Parathyroid adenoma (tissue), 2 donors: ENCODE results near the gene SLC5A3.

Experiments used
- H2AFZ ChIP-seq: fragments of 300-600 bp; sonication (generic); one replicate; pipeline ENCODE4 v1.7.0; 2017; ENCODE audit warnings: antibody characterized with exemption, mild to moderate bottlenecking
- H3K27ac ChIP-seq: fragments of 300-600 bp; sonication (generic); one replicate; pipeline ENCODE4 v1.7.0; 2017
- H3K27me3 ChIP-seq: fragments of 300-600 bp; sonication (generic); one replicate; pipeline ENCODE4 v1.7.0; 2017; ENCODE audit warnings: low read length; ENCODE audit not compliant: control insufficient read depth, insufficient read depth
- H3K36me3 ChIP-seq: fragments of 300-600 bp; sonication (generic); one replicate; pipeline ENCODE4 v1.7.0; 2017; ENCODE audit warnings: low read length; ENCODE audit not compliant: control insufficient read depth, insufficient read depth
- H3K4me1 ChIP-seq: fragments of 300-600 bp; sonication (generic); one replicate; pipeline ENCODE4 v1.7.0; 2017; ENCODE audit warnings: control low read depth
- H3K4me2 ChIP-seq: fragments of 300-600 bp; sonication (generic); one replicate; pipeline ENCODE4 v1.7.0; 2017; ENCODE audit warnings: low read length
- H3K4me3 ChIP-seq: fragments of 300-600 bp; sonication (generic); one replicate; pipeline ENCODE4 v1.7.0; 2017; ENCODE audit warnings: low read depth, low read length
- H3K79me2 ChIP-seq: fragments of 300-600 bp; sonication (generic); one replicate; pipeline ENCODE4 v1.7.0; 2017; ENCODE audit warnings: control low read depth
- H3K9ac ChIP-seq: fragments of 300-600 bp; sonication (generic); one replicate; pipeline ENCODE4 v1.7.0; 2017; ENCODE audit warnings: mild to moderate bottlenecking
- H3K9me3 ChIP-seq: fragments of 300-600 bp; sonication (generic); one replicate; pipeline ENCODE4 v1.7.0; 2017; ENCODE audit warnings: low read length; ENCODE audit not compliant: control insufficient read depth
- CTCF ChIP-seq: fragments of 300-600 bp; sonication (generic); IDR thresholded peaks from one replicate; pipeline ENCODE4 v1.7.0; 2017; ENCODE audit warnings: antibody characterized with exemption, mild to moderate bottlenecking
- donor health status: primary hyperparathyroidism.

The SLC5A3 gene

DNA sequence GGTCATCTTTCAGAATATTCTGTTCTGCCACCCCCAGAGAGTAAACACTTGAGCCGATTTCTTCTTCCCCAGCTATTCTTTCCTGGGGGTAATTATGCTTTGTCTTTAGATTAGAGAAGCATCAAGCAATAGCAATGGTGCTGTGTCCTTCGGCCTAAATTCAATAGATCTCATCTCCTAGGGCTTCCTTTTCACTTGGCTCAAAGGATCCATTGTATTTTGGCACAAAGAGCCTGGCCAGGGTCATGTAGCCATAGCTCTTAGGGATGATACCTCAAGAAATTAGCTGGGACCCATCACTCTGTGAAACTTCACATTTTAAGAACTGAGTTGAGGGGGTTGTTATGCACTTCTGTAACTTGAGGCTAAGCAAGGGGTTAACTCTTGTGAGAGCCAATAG, 27.0 kb downstream of the SLC5A3 start:
- Histone ChIP-seq H3K4me2 (no peak overlapping the region), H3K4me1 (no peaks in the 10 kb centered on the region)
- TF ChIP-seq CTCF, result no peak

GRCh38 chr21:34100790-34101189, 27.4 kb downstream of the SLC5A3 start:
- H2AFZ ChIP-seq, result no peak overlapping the region
- H3K36me3 ChIP-seq, result no peaks in the 10 kb centered on the region
- H3K4me3 ChIP-seq, result no peak overlapping the region
- no peak for TF ChIP-seq CTCF
- peaks cover 14% of the 10 kb centered on the region for H3K79me2 ChIP-seq
- no peaks in the 10 kb centered on the region for H3K4me1 ChIP-seq
- no peaks in the 10 kb centered on the region for H3K27me3 ChIP-seq
- no peak overlapping the region for H3K4me2 ChIP-seq
- no peak overlapping the region for H3K27ac ChIP-seq
- no peaks in the 10 kb centered on the region for H3K9me3 ChIP-seq
- no peak overlapping the region for H3K9ac ChIP-seq

More for the DNA sequence above, 27.0 kb downstream of the SLC5A3 start:
- H2AFZ ChIP-seq, result no peak overlapping the region
- peaks cover 14% of the 10 kb centered on the region for H3K79me2 ChIP-seq
- H3K36me3 ChIP-seq, result no peaks in the 10 kb centered on the region
- H3K9me3 ChIP-seq, result no peaks in the 10 kb centered on the region
- no peak overlapping the region for H3K4me3 ChIP-seq
- H3K9ac ChIP-seq, result no peak overlapping the region
- no peaks in the 10 kb centered on the region for H3K27me3 ChIP-seq
- H3K27ac ChIP-seq, result no peak overlapping the region

DNA sequence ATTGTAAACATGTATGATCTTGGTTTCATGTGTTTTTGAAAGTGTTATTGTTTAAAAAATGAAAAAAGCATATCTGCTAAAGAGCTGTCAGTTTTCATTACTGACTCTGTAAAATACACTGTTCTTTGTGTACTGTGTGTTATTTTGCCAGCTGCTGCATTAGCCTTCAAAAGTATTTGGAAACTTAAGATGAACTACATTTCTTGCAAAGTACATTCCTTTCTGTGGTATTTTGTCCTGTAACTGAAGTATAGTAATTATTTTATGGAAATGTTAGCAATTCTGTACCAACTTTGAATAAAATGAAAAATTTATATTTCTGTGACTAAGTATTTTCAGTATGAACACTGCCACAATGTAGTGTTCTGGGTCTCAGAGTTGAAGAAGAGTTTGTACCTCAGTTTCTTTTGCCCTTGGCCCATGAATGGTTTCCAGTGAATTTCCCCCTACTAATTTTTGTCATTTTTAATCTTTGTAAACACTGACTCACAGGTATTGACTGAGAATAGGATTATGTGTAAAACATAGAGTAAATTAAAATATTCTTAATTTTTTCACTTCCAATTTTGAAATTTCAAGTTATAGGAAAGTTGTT, 32.7 kb downstream of the SLC5A3 start:
- no peaks in the 10 kb centered on the region for H3K9me3 ChIP-seq
- peaks cover 9% of the 10 kb centered on the region for H3K79me2 ChIP-seq
- no peaks in the 10 kb centered on the region for H3K36me3 ChIP-seq
- H3K4me3 ChIP-seq, result no peak overlapping the region
- H3K4me1 ChIP-seq, result no peaks in the 10 kb centered on the region
- H3K27me3 ChIP-seq, result no peaks in the 10 kb centered on the region
- H3K9ac ChIP-seq, result no peak overlapping the region
- TF ChIP-seq CTCF, result no peak
- H2AFZ ChIP-seq, result no peak overlapping the region
- no peak overlapping the region for H3K4me2 ChIP-seq
- H3K27ac ChIP-seq, result no peak overlapping the region

- no peaks in the 10 kb centered on the region for H3K9me3 ChIP-seq
- H3K27ac ChIP-seq, result no peak overlapping the region
- no peaks in the 10 kb centered on the region for H3K36me3 ChIP-seq
- no peaks in the 10 kb centered on the region for H3K27me3 ChIP-seq
- H3K4me3 ChIP-seq, result no peak overlapping the region
- H2AFZ ChIP-seq, result no peak overlapping the region
- H3K79me2 ChIP-seq, result peaks cover 9% of the 10 kb centered on the region
- no peak overlapping the region for H3K9ac ChIP-seq
- no peaks in the 10 kb centered on the region for H3K4me1 ChIP-seq
- no peak overlapping the region for H3K4me2 ChIP-seq
- no peak for TF ChIP-seq CTCF
Measured at GRCh38 chr21:34107606-34108005, 34.2 kb downstream of the SLC5A3 start.

GRCh38 chr21:34109075-34109474, 35.7 kb downstream of the SLC5A3 start:
- TF ChIP-seq CTCF, result no peak
- Histone ChIP-seq H3K36me3 (no peaks in the 10 kb centered on the region), H3K4me2 (no peak overlapping the region), H3K27me3 (no peaks in the 10 kb centered on the region), H3K27ac (no peak overlapping the region), H3K79me2 (peaks cover 5% of the 10 kb centered on the region), H2AFZ (no peak overlapping the region), H3K4me3 (no peak overlapping the region), H3K4me1 (peaks cover 5% of the 10 kb centered on the region), H3K9ac (no peak overlapping the region), H3K9me3 (no peaks in the 10 kb centered on the region)
